ENCODE results near the gene PDE11A.

DNA sequence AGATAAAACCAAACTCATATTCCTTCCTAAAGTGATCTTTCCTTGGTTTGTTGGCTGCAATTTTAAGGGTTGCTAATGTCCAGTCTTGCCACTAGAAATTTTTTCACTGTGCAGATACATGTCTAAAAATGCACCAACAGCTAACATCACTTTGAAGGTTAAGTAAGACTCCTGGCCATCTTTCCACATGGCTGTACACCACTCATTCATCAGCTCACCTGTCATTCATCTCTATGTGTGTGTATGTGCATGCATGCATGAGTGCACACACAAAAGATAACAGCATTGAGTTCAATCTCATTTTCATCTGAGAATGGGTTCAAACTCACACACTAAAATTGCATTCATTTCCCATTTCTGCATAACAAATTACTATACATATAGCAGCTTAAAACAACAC lies 203.8 kb downstream of the PDE11A start:
- TF ChIP-seq SIN3A (IDR thresholded peaks at IDR 0.05; ENCODE audit: low read depth), result no peak
- TF ChIP-seq, protein P1, sequence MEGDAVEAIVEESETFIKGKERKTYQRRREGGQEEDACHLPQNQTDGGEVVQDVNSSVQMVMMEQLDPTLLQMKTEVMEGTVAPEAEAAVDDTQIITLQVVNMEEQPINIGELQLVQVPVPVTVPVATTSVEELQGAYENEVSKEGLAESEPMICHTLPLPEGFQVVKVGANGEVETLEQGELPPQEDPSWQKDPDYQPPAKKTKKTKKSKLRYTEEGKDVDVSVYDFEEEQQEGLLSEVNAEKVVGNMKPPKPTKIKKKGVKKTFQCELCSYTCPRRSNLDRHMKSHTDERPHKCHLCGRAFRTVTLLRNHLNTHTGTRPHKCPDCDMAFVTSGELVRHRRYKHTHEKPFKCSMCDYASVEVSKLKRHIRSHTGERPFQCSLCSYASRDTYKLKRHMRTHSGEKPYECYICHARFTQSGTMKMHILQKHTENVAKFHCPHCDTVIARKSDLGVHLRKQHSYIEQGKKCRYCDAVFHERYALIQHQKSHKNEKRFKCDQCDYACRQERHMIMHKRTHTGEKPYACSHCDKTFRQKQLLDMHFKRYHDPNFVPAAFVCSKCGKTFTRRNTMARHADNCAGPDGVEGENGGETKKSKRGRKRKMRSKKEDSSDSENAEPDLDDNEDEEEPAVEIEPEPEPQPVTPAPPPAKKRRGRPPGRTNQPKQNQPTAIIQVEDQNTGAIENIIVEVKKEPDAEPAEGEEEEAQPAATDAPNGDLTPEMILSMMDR (IDR thresholded peaks at IDR 0.05 in 2 of 3, conservative IDR thresholded peaks at IDR 0.05 in 1 of 3; ENCODE audit: borderline replicate concordance in 1 of 3, insufficient read depth in 1 of 3, low read depth in 2 of 3, low read length in 2 of 3), result no peak
- no peak for TF ChIP-seq EZH2 (IDR thresholded peaks at IDR 0.05)
- no peak for TF ChIP-seq POLR2AphosphoS5 (IDR thresholded peaks at IDR 0.05; ENCODE audit: low read depth, low read length)
- no peak for TF ChIP-seq EZH2phosphoT487 (IDR thresholded peaks at IDR 0.05; ENCODE audit: borderline replicate concordance)
- TF ChIP-seq ELF1 (IDR thresholded peaks at IDR 0.05; ENCODE audit: borderline replicate concordance, low read depth), result no peak
- no peak for TF ChIP-seq POLR2A (IDR thresholded peaks at IDR 0.05; ENCODE audit: borderline replicate concordance, extremely low read depth, insufficient read depth, insufficient read length)
- TF ChIP-seq, protein P2, sequence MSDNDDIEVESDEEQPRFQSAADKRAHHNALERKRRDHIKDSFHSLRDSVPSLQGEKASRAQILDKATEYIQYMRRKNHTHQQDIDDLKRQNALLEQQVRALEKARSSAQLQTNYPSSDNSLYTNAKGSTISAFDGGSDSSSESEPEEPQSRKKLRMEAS (IDR thresholded peaks at IDR 0.05), result no peak
